Type B pancreatic cell (in vitro differentiated cells): ENCODE results near the gene VRK2. TPM values are rescaled to one million over a fixed set of nuclear protein-coding genes. Genes with fewer than 3 reads are reported as not detected.

Source experiments
- DNase-seq: peaks from one replicate; pipeline ENCODE4 v3.0.0; 2021; ENCODE audit warnings: mixed read lengths; ENCODE audit not compliant: unreplicated experiment; ENCODE audit errors: extremely low spot score
- H3K27ac Mint-ChIP-seq: 2 replicates; pipeline ENCODE4 v1.8.0; 2021; ENCODE audit warnings: mild to moderate bottlenecking, mixed read lengths
- H3K27me3 Mint-ChIP-seq: 2 replicates; pipeline ENCODE4 v1.8.0; 2021; ENCODE audit warnings: mixed read lengths
- H3K36me3 Mint-ChIP-seq: 2 replicates; pipeline ENCODE4 v1.8.0; 2021; ENCODE audit warnings: mixed read lengths
- H3K4me1 Mint-ChIP-seq: one replicate; pipeline ENCODE4 v1.8.0; 2021; ENCODE audit warnings: mixed read lengths; ENCODE audit not compliant: unreplicated experiment
- H3K4me3 Mint-ChIP-seq: 2 replicates; pipeline ENCODE4 v1.8.0; 2021; ENCODE audit warnings: mild to moderate bottlenecking, mixed read lengths
- H3K9me3 Mint-ChIP-seq: 2 replicates; pipeline ENCODE4 v1.8.0; 2021; ENCODE audit warnings: mixed read lengths
- CTCF ChIP-seq: fragments of 200-600 bp; sonication (generic); conservative IDR thresholded peaks from 2 replicates; pipeline ENCODE4 v1.5.0; 2021; ENCODE audit warnings: antibody characterized with exemption, mild to moderate bottlenecking
- total RNA-seq: library from RNA; stranded (reverse); gene quantifications from 2 replicates; pipeline ENCODE4 v1.2.1, GENCODE V29; 2021; ENCODE audit warnings: low replicate concordance

VRK2 gene
- total RNA-seq, 1 donor from 2014 or later = 17.7 TPM

GRCh38 chr2:58206785-58207184 is 160.2 kb downstream of the VRK2 start:
- Mint-ChIP-seq H3K4me3 (no peak overlapping the region), H3K27me3 (no peaks in the 10 kb centered on the region), H3K36me3 (peaks cover 29% of the 10 kb centered on the region), H3K9me3 (peaks cover 4% of the 10 kb centered on the region), H3K27ac (no peak overlapping the region), H3K4me1 (no peaks in the 10 kb centered on the region)
- DNase-seq = no peak
- TF ChIP-seq CTCF = no peak

- Mint-ChIP-seq H3K4me3 (no peak overlapping the region), H3K9me3 (peaks cover 8% of the 10 kb centered on the region), H3K27me3 (no peaks in the 10 kb centered on the region), H3K36me3 (peaks cover 33% of the 10 kb centered on the region), H3K27ac (no peak overlapping the region), H3K4me1 (no peaks in the 10 kb centered on the region)
- DNase-seq = no peak
- no peak for TF ChIP-seq CTCF
Observed at GRCh38 chr2:58207189-58207588, 160.6 kb downstream of the VRK2 start.

Other genes with a start within 250 kb of the VRK2 start
- gene FANCL, start 194.5 kb downstream of the VRK2 start, total RNA-seq = 18.2 and 37.4 TPM in 2 replicates